B cell (primary cell): ENCODE results near the gene ANKLE2. TPM values are rescaled to one million over a fixed set of nuclear protein-coding genes. Genes with fewer than 3 reads are reported as not detected.

Experiments used
- ATAC-seq: fragments of 200-7000 bp; cut with Tn5 transposase; one replicate; pipeline ENCODE4 v1.10.0; 2021; ENCODE audit warnings: low read depth, mild to moderate bottlenecking, moderate number of reproducible peaks, moderate library complexity
- CTCF ChIA-PET: fragments of 350-600 bp; sonication (Branson Sonifier 250); formaldehyde crosslinking; loops from one replicate; lab custom pipeline; 2021; ENCODE audit warnings: antibody characterized with exemption, inconsistent platforms; lab: Charles Lee
- POLR2A ChIA-PET: fragments of 350-600 bp; sonication (Branson Sonifier 250); formaldehyde crosslinking; loops from one replicate; lab custom pipeline; 2021; ENCODE audit warnings: antibody characterized with exemption; lab: Charles Lee
- DNase-seq: peaks from one replicate; pipeline ENCODE4 v3.0.0; 2013
- H2AFZ ChIP-seq: 2 replicates; pipeline ENCODE4 v1.6.1; 2012; ENCODE audit warnings: mild to moderate bottlenecking, low read depth, low read length; ENCODE audit not compliant: insufficient read depth, poor library complexity, severe bottlenecking
- H3K27ac ChIP-seq, 2 donors: 1 replicate in 1 of 2; 2 replicates in 1 of 2; pipeline ENCODE4 v1.5.1; 2012 to 2013; ENCODE audit warnings: low read length in 2 of 2, mild to moderate bottlenecking in 2 of 2, moderate library complexity in 1 of 2
- H3K27me3 ChIP-seq, 4 experiments: fragments of 200-600 bp in 1 of 4; sonication (generic) in 1 of 4; replicated peaks in 1 of 4; 1 replicate in 2 of 4; 2 replicates in 2 of 4; pipeline versions ENCODE4 v1.6.1 to v1.7.0; 2013 to 2016; ENCODE audit warnings: low read length in 3 of 4, mild to moderate bottlenecking in 2 of 4, mixed read lengths in 1 of 4, moderate library complexity in 1 of 4; ENCODE audit not compliant: insufficient read depth in 4 of 4, control insufficient read depth in 3 of 4; ENCODE audit errors: control extremely low read depth in 1 of 4
- H3K36me3 ChIP-seq, 2 experiments: replicated peaks in 1 of 2; 1 replicate in 1 of 2; 2 replicates in 1 of 2; pipeline versions ENCODE4 v1.6.1 to v1.7.1; 2013; ENCODE audit warnings: low read length in 1 of 2; ENCODE audit not compliant: insufficient read depth in 2 of 2, control insufficient read depth in 1 of 2; ENCODE audit errors: control extremely low read depth in 1 of 2, extremely low read depth in 1 of 2
- H3K4me1 ChIP-seq, 2 donors: fragments of 200-600 bp in 1 of 2; sonication (generic) in 1 of 2; 1 replicate in 1 of 2; 2 replicates in 1 of 2; pipeline versions ENCODE4 v1.5.1 to v1.6.1; 2013 to 2017; ENCODE audit warnings: low read length in 2 of 2; ENCODE audit not compliant: control insufficient read depth in 2 of 2, insufficient read depth in 2 of 2
- H3K4me2 ChIP-seq: replicated peaks from 2 replicates; pipeline ENCODE3; 2012; ENCODE audit warnings: mild to moderate bottlenecking, low read depth, low read length; ENCODE audit not compliant: poor library complexity, severe bottlenecking
- H3K4me3 ChIP-seq, 5 experiments: fragments of 200-600 bp in 1 of 5; sonication (generic) in 1 of 5; 1 replicate in 3 of 5; 2 replicates in 2 of 5; pipeline versions ENCODE4 v1.5.1 to v1.7.0; 2011 to 2016; ENCODE audit warnings: low read length in 4 of 5, mild to moderate bottlenecking in 4 of 5, low read depth in 2 of 5, control low read depth in 1 of 5, moderate library complexity in 1 of 5; ENCODE audit not compliant: insufficient read depth in 1 of 5; ENCODE audit errors: control extremely low read depth in 1 of 5, extremely low read depth in 1 of 5
- H3K79me2 ChIP-seq: fragments of 200-600 bp; sonication (generic); one replicate; pipeline ENCODE4 v1.6.0; 2016; ENCODE audit warnings: low read length; ENCODE audit not compliant: control insufficient read depth, insufficient read depth
- H3K9ac ChIP-seq: fragments of 200-600 bp; sonication (generic); 2 replicates; pipeline ENCODE4 v1.6.1; 2017; ENCODE audit warnings: mild to moderate bottlenecking, low read length, moderate library complexity
- H3K9me3 ChIP-seq, 3 donors: one replicate each; pipeline versions ENCODE4 v1.6.1 to v1.7.1; 2013; ENCODE audit warnings: low read length in 2 of 3; ENCODE audit not compliant: control insufficient read depth in 2 of 3, insufficient read depth in 1 of 3; ENCODE audit errors: control extremely low read depth in 1 of 3
- H4K20me1 ChIP-seq: 2 replicates; pipeline ENCODE4 v1.6.0; 2012; ENCODE audit warnings: mild to moderate bottlenecking, low read length; ENCODE audit not compliant: insufficient read depth, control insufficient read depth, poor library complexity, severe bottlenecking
- H3K27ac Mint-ChIP-seq: one replicate; pipeline ENCODE4 v1.8.0; 2021; ENCODE audit warnings: mixed read lengths
- H3K27me3 Mint-ChIP-seq: one replicate; pipeline ENCODE4 v1.8.0; 2021; ENCODE audit warnings: mixed read lengths
- H3K4me1 Mint-ChIP-seq: one replicate; pipeline ENCODE4 v1.8.0; 2021; ENCODE audit warnings: mixed read lengths
- H3K4me3 Mint-ChIP-seq: one replicate; pipeline ENCODE4 v1.8.0; 2021; ENCODE audit warnings: mixed read lengths
- H3K9me3 Mint-ChIP-seq: one replicate; pipeline ENCODE4 v1.8.0; 2022; ENCODE audit warnings: mixed read lengths; ENCODE audit not compliant: insufficient read depth
- CTCF ChIP-seq: fragments of 200-600 bp; IDR thresholded peaks from one replicate; pipeline ENCODE4 v1.8.0; 2022; ENCODE audit warnings: antibody characterized with exemption, mild to moderate bottlenecking
- EZH2 ChIP-seq: IDR thresholded peaks from 2 replicates; pipeline ENCODE4 v1.6.1; 2012; ENCODE audit warnings: borderline replicate concordance, low read depth, mild to moderate bottlenecking, moderate library complexity, low read length; ENCODE audit not compliant: insufficient read depth, poor library complexity, severe bottlenecking
- WGBS: methylation state at CpG from one replicate; pipeline ENCODE4 v1.1.5; 2013; ENCODE audit warnings: missing lambda C conversion rate; ENCODE audit not compliant: insufficient coverage; 5-methylcytosine and 5-hydroxymethylcytosine counted together
- intact Hi-C: fragments of 100-400 bp; cut with micrococcal nuclease; formaldehyde crosslinking; loops from one replicate; pipeline ENCODE4 v1.10.0; 2022
- polyA plus RNA-seq: library from polyadenylated mRNA; depleted of rRNA; stranded (reverse); fragments of >200 nt; gene quantifications from 2 replicates; pipeline ENCODE4 v1.2.3, GENCODE V29; 2012
- total RNA-seq, 2 donors: library from RNA; stranded (reverse); fragments of 120-200 nt in 1 of 2; gene quantifications; 1 replicate in 1 of 2; 2 replicates in 1 of 2; pipeline versions ENCODE4 v1.2.3 to v1.2.4, GENCODE V29; 2013 to 2022

ANKLE2 gene
- total and polyA plus RNA-seq, 2 donors (not counting 1 experiment from before 2014, with no cell fraction given): 105 to 148 TPM

GRCh38 chr12:132781938-132782337 lies 20.3 kb upstream of the ANKLE2 start:
- DNase-seq (no peak), ATAC-seq (no peak)
- H4K20me1 ChIP-seq: no peaks in the 10 kb centered on the region
- no peak overlapping the region for H3K4me3 ChIP-seq
- H3K27me3 ChIP-seq: no peaks in the 10 kb centered on the region
- POLR2A ChIA-PET: no interaction called here
- H3K4me1 Mint-ChIP-seq: no peaks in the 10 kb centered on the region
- intact Hi-C loops: no loop called here
- no peaks in the 10 kb centered on the region for H3K27me3 Mint-ChIP-seq
- H3K4me3 Mint-ChIP-seq: no peak overlapping the region
- no peaks in the 10 kb centered on the region for H3K9me3 Mint-ChIP-seq
- H3K9ac ChIP-seq: no peak overlapping the region
- peaks cover 6% of the 10 kb centered on the region for H3K79me2 ChIP-seq
- no peak overlapping the region for H3K4me2 ChIP-seq
- H3K4me1 ChIP-seq: no peaks in the 10 kb centered on the region
- TF ChIP-seq EZH2: no peak
- no peak for TF ChIP-seq CTCF
- H3K36me3 ChIP-seq: peaks cover 0 to 72% of the 10 kb centered on the region in 2 experiments
- H3K9me3 ChIP-seq: peaks cover 0 to 4% (median 0%) of the 10 kb centered on the region in 3 donors
- no peak overlapping the region for H3K27ac Mint-ChIP-seq
- WGBS: 98% methylated on average over 12 of the region's 12 CpGs
- CTCF ChIA-PET: no interaction called here
- H3K27ac ChIP-seq: no peak overlapping the region
- no peak overlapping the region for H2AFZ ChIP-seq

GRCh38 chr12:132779781-132780353 lies 18.2 kb upstream of the ANKLE2 start:
- Histone ChIP-seq H3K4me1 (no peaks in the 10 kb centered on the region), H3K36me3 (peaks cover 3 to 69% of the 10 kb centered on the region in 2 experiments), H4K20me1 (no peaks in the 10 kb centered on the region), H2AFZ (no peak overlapping the region), H3K9me3 (peaks cover 0 to 4% (median 0%) of the 10 kb centered on the region in 3 donors), H3K4me3 (no peak overlapping the region), H3K9ac (no peak overlapping the region), H3K79me2 (peaks cover 6% of the 10 kb centered on the region), H3K27me3 (no peaks in the 10 kb centered on the region), H3K4me2 (no peak overlapping the region), H3K27ac (no peak overlapping the region)
- WGBS: 98% methylated on average over 28 of the region's 30 CpGs
- DNase-seq (no peak), ATAC-seq (no peak)
- TF ChIP-seq CTCF (no peak), EZH2 (no peak)
- intact Hi-C loops: no loop called here
- ChIA-PET POLR2A (no interaction called here), CTCF (no interaction called here)
- H3K4me1 Mint-ChIP-seq: no peaks in the 10 kb centered on the region
- peak overlapping the region; percentile 20 for H3K27ac Mint-ChIP-seq
- H3K27me3 Mint-ChIP-seq: no peaks in the 10 kb centered on the region
- H3K9me3 Mint-ChIP-seq: no peaks in the 10 kb centered on the region
- no peak overlapping the region for H3K4me3 Mint-ChIP-seq
